ENCODE data around the gene SMARCD3. TPM values are rescaled to one million over a fixed set of nuclear protein-coding genes. Genes with fewer than 3 reads are reported as not detected.

The SMARCD3 gene
- total RNA-seq, result 5.5 and 5.6 TPM in 2 replicates

- no peak for DNase-seq (ENCODE audit: extremely low read depth, low read depth, low spot score)
Observed at GRCh38 chr7:151248346-151249033, at the start of gene SMARCD3. Gene SMARCD3, minus strand, starts transcription at chr7:151248694. Its CDS starts 132 bp downstream, at chr7:151248562.

GRCh38 chr7:151296202-151296992 lies 47.9 kb upstream of the SMARCD3 start:
- DNase-seq (ENCODE audit: extremely low read depth, low read depth, low spot score), result no peak

DNA sequence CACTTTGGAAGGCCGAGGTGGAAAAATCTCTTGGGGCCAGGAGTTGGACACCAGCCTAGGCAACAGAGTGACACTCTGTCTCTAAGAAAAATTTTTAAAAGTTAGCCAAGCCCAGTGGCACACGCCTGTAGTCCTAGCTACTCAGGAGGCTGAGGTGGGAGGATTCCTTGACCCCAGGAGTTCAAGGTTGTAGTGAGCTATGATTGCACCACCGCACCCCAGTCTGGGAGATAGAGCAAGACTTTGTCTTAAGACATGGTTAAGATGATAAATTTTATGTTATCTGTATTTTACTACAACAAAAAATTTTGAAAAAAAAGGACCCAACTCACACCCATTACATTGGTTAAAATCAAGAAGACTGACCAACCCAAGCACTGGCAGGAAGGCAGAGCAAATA lies 44.4 kb upstream of the SMARCD3 start:
- DNase-seq (ENCODE audit: extremely low read depth, low read depth, low spot score), result no peak

DNA sequence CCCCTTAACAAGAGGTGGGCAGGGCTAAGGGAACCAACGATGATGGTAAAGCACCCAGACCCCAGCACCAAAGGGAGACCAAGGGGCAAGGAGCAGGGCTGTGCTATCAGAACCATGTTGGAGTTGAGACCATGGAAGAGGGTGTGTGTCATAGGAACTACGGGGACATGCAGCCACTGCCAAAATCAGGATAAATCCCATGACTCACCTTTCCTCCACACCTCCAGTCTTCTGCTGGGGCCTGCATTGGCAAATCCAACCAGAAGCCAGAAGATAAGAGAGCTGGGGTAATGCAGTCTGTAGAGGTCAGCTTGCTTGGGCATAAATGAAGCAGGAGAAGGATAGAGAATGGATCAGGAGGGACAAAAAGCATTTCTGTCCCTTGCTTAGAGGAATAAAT lies 42.7 kb upstream of the SMARCD3 start:
- no peak for DNase-seq (ENCODE audit: extremely low read depth, low read depth, low spot score)

GRCh38 chr7:151290355-151290760 lies 41.9 kb upstream of the SMARCD3 start:
- DNase-seq (ENCODE audit: extremely low read depth, low read depth, low spot score), result no peak

DNA sequence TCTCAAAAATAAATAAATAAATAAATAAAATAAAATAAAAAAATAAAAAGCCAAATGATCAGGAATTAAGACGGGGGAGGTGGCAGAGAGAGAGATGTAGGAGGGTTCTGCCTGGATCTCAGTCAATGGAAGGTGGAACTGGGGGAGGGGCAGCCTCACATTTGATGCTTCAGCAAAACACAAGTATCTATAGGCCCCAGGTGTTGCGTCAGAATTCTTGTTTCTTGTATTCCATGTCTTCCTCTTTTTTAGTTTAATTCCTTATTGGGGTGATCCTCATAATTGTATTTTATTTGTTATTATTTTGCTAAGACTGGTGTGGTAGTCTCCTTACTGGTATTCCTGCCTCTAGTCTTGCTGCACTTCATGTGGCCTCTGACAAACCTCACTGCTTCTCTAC lies 41.4 kb upstream of the SMARCD3 start:
- DNase-seq (ENCODE audit: extremely low read depth, low read depth, low spot score), result no peak

DNA sequence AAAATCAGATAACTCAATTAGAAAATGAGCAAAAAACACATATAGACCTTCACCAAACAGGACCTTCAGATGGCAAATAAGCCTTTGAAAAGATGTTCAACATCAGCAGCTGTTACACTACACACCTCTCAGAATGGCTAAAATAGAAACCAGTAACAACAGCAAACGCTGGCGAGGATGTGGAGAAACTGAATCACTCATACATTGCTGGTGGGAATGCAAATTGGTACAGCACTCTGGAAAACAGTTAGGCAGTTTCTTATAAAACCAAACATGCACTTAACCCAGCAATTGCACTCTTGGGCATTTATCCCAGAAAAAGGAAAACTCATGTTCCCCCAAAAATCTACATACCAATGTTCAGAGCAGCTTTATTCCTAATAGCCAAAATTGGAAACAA lies 37.7 kb upstream of the SMARCD3 start:
- DNase-seq (ENCODE audit: extremely low read depth, low read depth, low spot score), result no peak

DNA sequence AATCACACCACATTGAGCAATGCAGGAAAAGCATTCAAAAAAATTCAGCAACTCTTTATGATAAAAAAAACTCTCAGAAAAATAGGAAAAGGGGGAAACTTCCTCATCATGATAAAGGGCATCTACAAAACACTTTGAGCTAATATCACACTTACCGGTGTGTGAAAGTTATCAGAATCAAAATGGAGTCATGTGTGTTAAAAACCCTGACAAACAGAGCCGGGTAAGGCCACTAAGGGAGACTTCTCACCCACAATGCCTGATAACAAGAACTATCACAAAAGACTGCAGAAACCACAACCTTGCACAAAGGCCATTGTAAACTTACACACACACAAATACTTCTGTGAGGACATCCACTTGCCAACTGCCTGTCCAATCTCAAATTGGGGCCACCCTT lies 34.8 kb upstream of the SMARCD3 start:
- no peak for DNase-seq (ENCODE audit: extremely low read depth, low read depth, low spot score)

GRCh38 chr7:151282111-151282510 lies 33.6 kb upstream of the SMARCD3 start:
- no peak for DNase-seq (ENCODE audit: extremely low read depth, low read depth, low spot score)

DNA sequence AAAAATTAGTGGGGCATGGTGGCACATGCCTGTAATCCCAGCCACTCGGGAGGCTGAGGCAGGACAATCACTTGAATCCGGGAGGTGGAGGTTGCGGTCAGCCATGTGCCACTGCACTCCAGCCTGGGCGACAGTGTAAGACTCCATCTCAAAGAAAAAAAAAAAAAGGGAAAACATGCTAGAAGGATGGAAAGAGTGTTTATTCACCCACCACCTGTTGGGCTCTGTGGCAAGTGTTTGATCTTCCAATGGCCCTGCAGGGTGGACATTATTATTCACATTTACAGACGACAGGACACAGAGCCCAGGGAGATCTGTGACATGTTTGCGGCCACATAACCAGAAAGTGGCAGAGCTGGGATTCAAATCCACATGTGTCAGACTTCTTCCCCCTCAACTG lies 33.2 kb upstream of the SMARCD3 start:
- DNase-seq (ENCODE audit: extremely low read depth, low read depth, low spot score), result no peak

DNA sequence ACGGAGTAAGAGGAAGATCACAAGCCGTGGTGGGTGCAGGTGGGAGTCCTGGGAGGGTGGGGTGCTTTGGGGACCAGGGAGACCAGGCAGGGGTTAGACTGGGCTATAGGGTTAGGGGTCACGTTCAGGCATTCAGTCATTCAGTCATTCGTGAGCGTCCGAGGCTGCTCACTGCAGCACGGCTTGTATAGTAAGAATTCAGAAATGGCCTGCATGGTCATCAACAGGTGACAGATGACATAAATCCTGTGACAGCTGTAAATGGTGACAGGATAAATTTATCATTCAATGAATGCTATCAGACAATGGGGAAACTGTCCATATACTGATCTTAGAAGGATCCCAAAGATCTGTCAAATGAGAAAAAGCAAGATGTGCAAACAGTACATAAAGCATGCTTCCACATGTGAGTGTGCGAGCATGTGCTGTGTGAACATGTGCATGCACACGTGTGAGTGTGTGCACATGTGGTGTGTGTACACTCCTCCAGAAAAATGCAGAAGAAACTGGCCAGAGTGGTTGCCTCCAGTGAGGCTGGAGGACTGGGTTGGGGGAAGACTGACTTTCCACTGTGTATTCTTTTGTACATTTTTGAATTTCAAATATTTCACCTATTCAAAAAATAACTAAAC lies 32.0 kb upstream of the SMARCD3 start:
- DNase-seq (ENCODE audit: extremely low read depth, low read depth, low spot score), result no peak

GRCh38 chr7:151279868-151280267 lies 31.4 kb upstream of the SMARCD3 start:
- DNase-seq (ENCODE audit: extremely low read depth, low read depth, low spot score), result no peak

DNA sequence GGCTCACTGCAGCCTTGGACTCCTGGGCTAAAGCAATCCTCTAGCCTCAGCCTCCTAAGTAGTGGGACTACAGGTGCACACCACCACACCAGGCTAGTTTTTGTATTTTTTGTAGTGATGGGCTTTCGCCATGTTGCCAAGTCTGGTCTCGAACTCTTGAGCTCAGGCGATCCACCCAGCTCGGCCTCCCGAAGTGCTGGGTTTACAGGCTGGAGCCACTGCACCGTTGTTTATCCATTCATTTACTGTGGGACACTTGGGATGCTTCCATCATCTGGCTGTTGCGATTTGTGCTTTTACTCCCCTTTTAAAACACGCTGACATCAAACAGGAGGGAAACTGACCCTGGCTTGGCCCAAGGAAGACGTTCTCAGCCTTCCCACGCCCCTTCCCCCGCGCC lies 30.5 kb upstream of the SMARCD3 start:
- no peak for DNase-seq (ENCODE audit: extremely low read depth, low read depth, low spot score)

DNA sequence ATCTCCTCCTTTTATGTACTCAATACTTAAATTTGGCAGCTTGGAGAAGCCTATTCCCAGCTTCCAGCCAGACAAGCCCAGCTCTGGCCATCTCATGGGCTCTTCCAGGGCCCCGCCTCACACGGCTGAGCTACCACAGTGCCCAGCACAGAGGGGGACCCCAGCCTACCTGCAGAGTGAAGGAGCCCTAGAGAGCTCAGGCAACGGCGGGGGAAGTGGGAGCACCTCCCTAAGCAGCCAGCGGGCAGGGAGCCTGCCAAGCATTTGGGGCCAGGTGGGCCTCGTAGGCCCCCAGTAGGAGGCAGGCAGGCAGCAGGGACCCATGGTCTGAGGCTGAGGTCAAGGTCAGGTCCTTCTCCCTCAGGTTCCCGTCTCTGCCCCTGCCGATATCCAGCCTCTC lies 29.1 kb upstream of the SMARCD3 start:
- DNase-seq (ENCODE audit: extremely low read depth, low read depth, low spot score), result no peak

DNA sequence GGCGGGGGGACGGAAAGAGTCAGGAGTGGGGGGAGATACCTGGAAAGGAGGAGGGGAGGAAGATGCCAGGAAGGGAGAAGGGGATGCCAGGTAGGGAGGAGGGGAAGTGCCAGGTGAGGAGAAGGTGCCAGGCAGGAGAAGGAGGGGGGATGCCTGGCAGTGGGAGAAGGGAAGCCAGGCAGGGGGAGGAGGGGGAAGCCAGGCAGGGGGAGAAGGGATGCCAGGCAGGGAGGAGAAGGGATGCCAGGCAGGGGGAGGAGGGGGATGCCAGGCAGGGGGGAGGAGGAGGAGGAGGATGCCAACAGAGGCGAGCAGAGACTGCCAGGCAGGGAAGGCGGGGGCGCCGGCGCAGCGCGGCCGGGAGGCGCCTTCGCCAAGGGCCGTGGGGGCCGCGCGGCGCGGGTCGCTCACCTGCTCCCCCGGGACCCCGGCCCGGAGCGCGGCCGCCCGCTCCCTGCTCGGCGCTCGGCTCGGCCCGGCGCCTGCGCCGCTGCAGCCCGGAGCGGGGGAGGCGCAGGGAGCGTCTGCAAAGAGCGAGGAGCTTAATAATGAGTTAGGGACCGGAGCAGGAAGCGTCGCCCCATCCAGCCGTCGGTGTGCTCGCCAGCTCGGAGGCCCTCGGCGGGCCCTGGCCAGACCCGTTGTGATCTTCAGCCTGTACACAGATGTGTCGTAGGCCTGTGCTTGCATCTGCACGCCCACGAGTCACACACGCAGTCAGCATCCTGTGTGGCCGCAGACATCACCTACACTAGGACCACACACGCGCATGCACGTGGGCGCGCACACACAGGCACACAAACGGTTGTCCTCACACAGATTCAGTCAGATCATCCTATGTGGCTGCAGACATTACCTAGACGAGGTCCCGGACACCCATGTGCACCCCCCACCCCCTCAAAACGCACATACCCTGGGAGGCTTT lies 28.4 kb upstream of the SMARCD3 start:
- no peak for DNase-seq (ENCODE audit: extremely low read depth, low read depth, low spot score)

- DNase-seq (ENCODE audit: extremely low read depth, low read depth, low spot score), result no peak
Observed at GRCh38 chr7:151275813-151276577, 27.5 kb upstream of the SMARCD3 start.

DNA sequence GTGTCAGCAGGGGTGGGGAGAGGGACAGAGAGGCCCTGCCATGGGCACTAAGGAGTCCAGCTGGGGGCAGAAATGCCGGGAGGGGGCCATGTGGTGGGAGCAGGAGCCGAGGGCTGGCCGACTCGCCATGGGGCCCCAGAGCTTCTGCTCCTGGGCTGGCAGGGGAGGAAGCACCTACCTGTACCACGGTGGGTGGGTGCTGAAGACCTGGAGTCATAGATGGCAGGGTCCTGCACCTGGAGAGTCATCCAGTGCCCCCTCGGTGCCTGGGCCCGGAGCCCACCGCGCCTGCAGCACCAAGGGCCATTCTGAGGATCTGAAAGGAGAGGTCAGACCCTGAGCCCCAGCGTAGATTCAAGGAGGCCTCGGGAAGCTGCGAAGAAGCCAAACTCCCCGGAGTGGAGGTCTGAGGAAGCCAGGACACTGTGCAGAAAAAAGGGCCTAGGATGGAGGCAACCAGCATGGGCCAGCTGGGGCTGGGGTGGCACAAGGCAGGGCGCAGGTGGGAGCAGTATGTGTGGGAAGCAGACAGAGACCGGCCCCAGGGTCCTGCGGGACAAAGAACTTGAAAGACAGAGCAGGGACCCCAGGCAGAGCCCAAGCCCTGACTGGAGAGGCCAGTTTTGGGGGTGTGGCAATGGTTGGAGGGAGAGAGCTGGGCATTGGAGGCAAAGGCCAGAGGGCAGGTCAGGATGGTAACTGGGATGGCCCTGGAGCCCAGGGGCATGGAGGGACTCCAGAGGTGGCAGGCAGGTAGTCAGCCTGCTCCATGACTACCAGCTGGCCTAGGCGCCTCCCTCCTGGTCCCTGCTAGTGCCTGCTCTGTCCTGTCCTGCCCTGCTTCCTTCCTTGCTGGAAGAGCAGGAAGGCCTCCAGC lies 26.7 kb upstream of the SMARCD3 start:
- no peak for DNase-seq (ENCODE audit: extremely low read depth, low read depth, low spot score)

- no peak for DNase-seq (ENCODE audit: extremely low read depth, low read depth, low spot score)
Observed at GRCh38 chr7:151274396-151274795, 25.9 kb upstream of the SMARCD3 start.
